HG02981 (cell line): Measurements from ENCODE around the gene OPN1MW2.
"Not testable (repeated sequence)": the region's sequence is repeated elsewhere in the genome, so short reads cannot be mapped to it uniquely, and the experiment has no call there.

Source experiments
- ATAC-seq: cut with Tn5 transposase; IDR thresholded peaks from one replicate; pipeline ENCODE4 v1.9.1; 2021; ENCODE audit warnings: mild to moderate bottlenecking, moderate library complexity; ENCODE audit not compliant: unreplicated experiment

The OPN1MW2 gene

GRCh38 chrX:154219456-154219855 lies at the start of gene OPN1MW2:
TSS of gene OPN1MW2 (plus strand) at chrX:154219756. CDS start at chrX:154219816, 60 bp downstream.
- not testable (repeated sequence) for ATAC-seq

GRCh38 chrX:154172535-154172943 lies 47.0 kb upstream of the OPN1MW2 start:
- not testable (repeated sequence) for ATAC-seq

- not testable (repeated sequence) for ATAC-seq
Measured at GRCh38 chrX:154174356-154174755, 45.2 kb upstream of the OPN1MW2 start.

GRCh38 chrX:154182296-154182695 lies 37.3 kb upstream of the OPN1MW2 start, which contains the start of gene OPN1MW:
TSS of gene OPN1MW (plus strand) at chrX:154182596. CDS start at chrX:154182678, 82 bp downstream.
- not testable (repeated sequence) for ATAC-seq

- ATAC-seq, result not testable (repeated sequence)
Measured at GRCh38 chrX:154183794-154184193, 35.8 kb upstream of the OPN1MW2 start.

GRCh38 chrX:154192846-154193245 lies 26.7 kb upstream of the OPN1MW2 start:
- not testable (repeated sequence) for ATAC-seq

GRCh38 chrX:154194316-154194715 lies 25.2 kb upstream of the OPN1MW2 start:
- ATAC-seq, result not testable (repeated sequence)

GRCh38 chrX:154196466-154196865 lies 23.1 kb upstream of the OPN1MW2 start:
- not testable (repeated sequence) for ATAC-seq

- not testable (repeated sequence) for ATAC-seq
Measured at GRCh38 chrX:154209670-154210418, 9.7 kb upstream of the OPN1MW2 start.

- not testable (repeated sequence) for ATAC-seq
Measured at GRCh38 chrX:154211057-154211456, 8.5 kb upstream of the OPN1MW2 start.

GRCh38 chrX:154211499-154211898 lies 8.1 kb upstream of the OPN1MW2 start:
- ATAC-seq, result not testable (repeated sequence)

- ATAC-seq, result not testable (repeated sequence)
Measured at GRCh38 chrX:154225292-154225691, 5.7 kb downstream of the OPN1MW2 start.

GRCh38 chrX:154226706-154227105 lies 7.2 kb downstream of the OPN1MW2 start:
- not testable (repeated sequence) for ATAC-seq

- not testable (repeated sequence) for ATAC-seq
Measured at GRCh38 chrX:154231443-154231842, 11.9 kb downstream of the OPN1MW2 start.

- ATAC-seq, result not testable (repeated sequence)
Measured at GRCh38 chrX:154233620-154234019, 14.1 kb downstream of the OPN1MW2 start.

GRCh38 chrX:154238939-154239559 lies 19.5 kb downstream of the OPN1MW2 start:
- ATAC-seq, result not testable (repeated sequence)

GRCh38 chrX:154239982-154240503 lies 20.5 kb downstream of the OPN1MW2 start:
- ATAC-seq, result not testable (repeated sequence)

- ATAC-seq, result not testable (repeated sequence)
Measured at GRCh38 chrX:154247377-154248045, 28.0 kb downstream of the OPN1MW2 start.

- ATAC-seq, result not testable (repeated sequence)
Measured at GRCh38 chrX:154248076-154248475, 28.5 kb downstream of the OPN1MW2 start.

GRCh38 chrX:154257282-154257681 lies 37.7 kb downstream of the OPN1MW2 start, which contains the start of gene OPN1MW3:
TSS of gene OPN1MW3 (plus strand) at chrX:154257582. CDS start at chrX:154257620, 38 bp downstream.
- ATAC-seq, result not testable (repeated sequence)

GRCh38 chrX:154258711-154259110 lies 39.2 kb downstream of the OPN1MW2 start:
- not testable (repeated sequence) for ATAC-seq
